ENCODE results near the gene CCDC71. TPM values are rescaled to one million over a fixed set of nuclear protein-coding genes. Genes with fewer than 3 reads are reported as not detected.

The CCDC71 gene
- total RNA-seq, 4 donors from 2014 or later, result 35.2 to 63.7 (median 58.5) TPM

DNA sequence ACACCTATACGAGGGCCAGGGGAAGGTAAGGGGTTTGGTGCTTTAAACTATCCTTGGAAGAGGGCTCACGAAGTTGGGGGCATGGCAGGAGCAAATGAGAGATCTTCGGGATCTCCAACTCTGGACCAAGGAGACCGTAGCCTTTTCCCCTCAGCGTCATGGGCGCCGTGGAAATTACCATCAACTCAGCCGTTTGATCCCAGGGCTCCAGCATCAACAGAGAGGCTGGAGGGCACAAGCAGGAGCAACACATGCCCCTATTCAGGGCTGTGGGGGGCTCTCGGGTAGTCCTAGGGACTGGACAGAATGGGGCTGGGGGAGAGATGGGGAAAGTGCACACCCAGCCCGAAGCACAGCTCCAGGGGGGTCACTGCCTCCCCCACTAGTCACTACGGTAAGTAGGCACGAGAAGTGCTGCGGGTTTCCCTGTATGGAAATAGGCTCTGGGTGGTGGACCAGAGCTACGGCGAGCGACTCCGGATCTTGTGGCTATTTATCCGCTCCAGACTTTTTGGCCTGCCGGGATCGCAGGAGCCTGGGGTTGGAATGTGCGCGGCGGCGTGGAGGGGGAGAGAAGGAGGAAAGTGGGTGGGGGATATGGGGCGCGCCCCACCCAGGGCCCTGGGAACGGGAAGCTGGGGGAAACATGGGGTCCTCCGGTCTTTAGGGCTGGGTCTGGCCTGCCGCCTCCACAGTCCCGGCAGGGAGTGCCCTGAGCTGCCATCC is 32.7 kb downstream of the CCDC71 start:
- H3K4me1 ChIP-seq, result peaks cover 15 to 19% of the 10 kb centered on the region in 2 donors
- TF ChIP-seq, protein P1, sequence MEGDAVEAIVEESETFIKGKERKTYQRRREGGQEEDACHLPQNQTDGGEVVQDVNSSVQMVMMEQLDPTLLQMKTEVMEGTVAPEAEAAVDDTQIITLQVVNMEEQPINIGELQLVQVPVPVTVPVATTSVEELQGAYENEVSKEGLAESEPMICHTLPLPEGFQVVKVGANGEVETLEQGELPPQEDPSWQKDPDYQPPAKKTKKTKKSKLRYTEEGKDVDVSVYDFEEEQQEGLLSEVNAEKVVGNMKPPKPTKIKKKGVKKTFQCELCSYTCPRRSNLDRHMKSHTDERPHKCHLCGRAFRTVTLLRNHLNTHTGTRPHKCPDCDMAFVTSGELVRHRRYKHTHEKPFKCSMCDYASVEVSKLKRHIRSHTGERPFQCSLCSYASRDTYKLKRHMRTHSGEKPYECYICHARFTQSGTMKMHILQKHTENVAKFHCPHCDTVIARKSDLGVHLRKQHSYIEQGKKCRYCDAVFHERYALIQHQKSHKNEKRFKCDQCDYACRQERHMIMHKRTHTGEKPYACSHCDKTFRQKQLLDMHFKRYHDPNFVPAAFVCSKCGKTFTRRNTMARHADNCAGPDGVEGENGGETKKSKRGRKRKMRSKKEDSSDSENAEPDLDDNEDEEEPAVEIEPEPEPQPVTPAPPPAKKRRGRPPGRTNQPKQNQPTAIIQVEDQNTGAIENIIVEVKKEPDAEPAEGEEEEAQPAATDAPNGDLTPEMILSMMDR (IDR thresholded peaks at IDR 0.05), result peak in 1 of 6 experiments; percentile 9
- TF ChIP-seq POLR2A (IDR thresholded peaks at IDR 0.05), result peak in 1 of 2 donors; percentile 23
- no peaks in the 10 kb centered on the region for H3K27me3 ChIP-seq
- H3K4me3 ChIP-seq (replicated peaks in 1 of 3), result peak overlapping the region; percentile 6 to 93 (median 71)
- WGBS, 2 donors, result 3 to 4% methylated on average over 25 to 30 of the region's 30 CpGs
- no peaks in the 10 kb centered on the region for H3K9me3 ChIP-seq
- DNase-seq, result peak; percentile 88
- intact Hi-C loops (cut with DNase I), result no loop called here
- H3K27ac ChIP-seq, result peak overlapping the region; percentile 82 to 94 (median 93)
- peaks cover 12 to 19% of the 10 kb centered on the region in 2 donors for H3K36me3 ChIP-seq

DNA sequence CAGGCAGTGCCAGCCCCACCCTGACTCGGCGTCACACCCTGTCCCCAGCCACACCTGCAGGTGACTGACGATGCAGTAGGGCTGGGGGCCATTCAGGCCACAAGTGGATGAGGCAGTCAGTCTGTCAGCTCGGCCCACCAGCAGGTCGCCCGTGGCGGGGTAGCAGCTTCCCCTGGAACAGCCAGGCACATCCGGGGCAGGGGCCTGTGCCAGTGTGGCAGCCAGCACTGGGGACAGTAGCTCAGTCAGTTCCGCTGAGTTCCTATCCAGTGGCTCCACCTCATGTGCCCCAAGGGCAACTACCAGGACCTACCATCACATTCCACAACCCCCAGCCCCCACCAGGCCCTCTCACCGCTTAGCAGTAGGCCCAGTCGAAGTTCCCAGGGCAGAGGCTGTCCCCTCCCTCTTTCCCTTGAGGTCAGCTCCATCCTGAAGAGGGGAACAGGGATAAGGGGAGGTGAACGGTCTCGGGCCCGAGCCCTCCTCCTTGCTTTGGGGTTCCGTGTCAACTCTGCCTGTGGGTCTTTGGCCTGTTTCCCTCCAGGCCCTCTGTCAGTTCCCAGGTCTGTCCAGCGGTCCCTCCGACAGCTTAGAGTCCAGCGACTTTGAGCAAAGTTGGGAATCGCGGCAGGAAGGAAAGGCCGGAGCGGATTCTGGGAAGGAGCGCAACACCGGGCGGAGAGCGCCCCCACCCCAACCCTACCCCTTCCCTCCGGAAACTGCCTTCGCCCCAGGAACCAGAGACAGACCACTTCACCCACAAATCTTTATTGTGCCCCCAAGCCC is 33.5 kb downstream of the CCDC71 start, which contains the start of gene LAMB2:
LAMB2 (minus strand) TSS at position 614 of the 789 bp plus-strand sequence; CDS start at position 431, 183 bp downstream.
- peaks cover 15 to 19% of the 10 kb centered on the region in 2 donors for H3K4me1 ChIP-seq
- H3K9me3 ChIP-seq, result no peaks in the 10 kb centered on the region
- peak within 1 kb of the TSS; percentile 11 to 93 (median 71) for H3K4me3 ChIP-seq (replicated peaks in 1 of 3)
- TF ChIP-seq POLR2A (IDR thresholded peaks at IDR 0.05), result peak in 1 of 2 donors; percentile 59
- TF ChIP-seq, protein P1 (IDR thresholded peaks at IDR 0.05), result peak in 1 of 6 experiments; percentile 7
- DNase-seq, result peak; percentile 79 to 80
- WGBS, 2 donors, result 9 to 11% methylated on average over 25 to 26 of the region's 28 CpGs
- peaks cover 17 to 22% of the 10 kb centered on the region in 2 donors for H3K36me3 ChIP-seq
- peak within 1 kb of the TSS; percentile 82 to 94 (median 93) for H3K27ac ChIP-seq
- intact Hi-C loops (cut with DNase I), result no loop called here
- no peaks in the 10 kb centered on the region for H3K27me3 ChIP-seq

DNA sequence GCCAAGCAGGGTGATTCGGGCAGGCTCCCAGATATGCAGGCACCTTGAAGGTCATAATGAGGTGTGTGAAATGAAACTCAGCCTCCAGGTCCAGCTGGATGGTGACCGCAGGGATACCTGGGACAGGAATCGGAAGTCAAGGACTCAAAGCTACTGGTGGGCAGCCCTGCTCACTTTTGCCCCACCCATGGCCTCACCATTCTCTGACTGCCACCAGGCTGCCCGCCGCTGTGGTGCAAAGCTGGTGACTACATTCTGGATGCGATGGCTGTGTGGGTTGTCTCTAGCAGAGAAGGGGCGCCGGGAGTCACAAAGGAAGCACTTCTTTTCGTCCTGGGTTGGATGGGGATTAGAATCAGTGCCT is 34.1 kb downstream of the CCDC71 start:
- DNase-seq, result no peak
- peak overlapping the region; percentile 82 to 94 (median 93) for H3K27ac ChIP-seq
- H3K4me1 ChIP-seq, result peaks cover 15 to 19% of the 10 kb centered on the region in 2 donors
- WGBS, 2 donors, result 47 to 55% methylated on average over 9 of the region's 9 CpGs
- intact Hi-C loops (cut with DNase I), result no loop called here
- H3K9me3 ChIP-seq, result no peaks in the 10 kb centered on the region
- no peaks in the 10 kb centered on the region for H3K27me3 ChIP-seq
- H3K4me3 ChIP-seq (replicated peaks in 1 of 3), result peak overlapping the region; percentile 11 to 93 (median 71)
- peaks cover 22 to 24% of the 10 kb centered on the region in 2 donors for H3K36me3 ChIP-seq
- no peak for TF ChIP-seq POLR2A (IDR thresholded peaks at IDR 0.05)
- TF ChIP-seq, protein P1 (IDR thresholded peaks at IDR 0.05), result no peak

- 96 to 97% methylated on average over 4 to 6 of the region's 6 CpGs for WGBS, 2 donors
- intact Hi-C loops (cut with DNase I), result no loop called here
- Histone ChIP-seq H3K4me3 (replicated peaks in 1 of 3) (peak overlapping the region in 1 of 3 donors; percentile 71), H3K27ac (peak overlapping the region in 2 of 3 donors; percentile 82 to 93), H3K9me3 (no peaks in the 10 kb centered on the region), H3K36me3 (peaks cover 26 to 28% of the 10 kb centered on the region in 2 donors), H3K27me3 (no peaks in the 10 kb centered on the region), H3K4me1 (peaks cover 15 to 19% of the 10 kb centered on the region in 2 donors)
- TF ChIP-seq, protein P1 (IDR thresholded peaks at IDR 0.05), result no peak
- no peak for TF ChIP-seq POLR2A (IDR thresholded peaks at IDR 0.05)
- DNase-seq, result no peak
Observed at GRCh38 chr3:49131576-49131975, 34.6 kb downstream of the CCDC71 start.
